HG02943 (cell line): Measurements from ENCODE around the gene NPM1.

ENCODE experiments used
- ATAC-seq: cut with Tn5 transposase; IDR thresholded peaks from one replicate; pipeline ENCODE4 v1.9.1; 2021; ENCODE audit warnings: mild to moderate bottlenecking, low read depth, moderate library complexity; ENCODE audit not compliant: unreplicated experiment

The NPM1 gene

GRCh38 chr5:171425596-171426244 is 38.1 kb downstream of the NPM1 start:
- no peak for ATAC-seq

GRCh38 chr5:171426266-171426665 is 38.6 kb downstream of the NPM1 start:
- no peak for ATAC-seq

GRCh38 chr5:171426680-171427079 is 39.0 kb downstream of the NPM1 start:
- ATAC-seq, result no peak

- no peak for ATAC-seq
Measured at GRCh38 chr5:171427318-171428167, 39.9 kb downstream of the NPM1 start.

- ATAC-seq, result no peak
Measured at GRCh38 chr5:171428168-171428696, 40.6 kb downstream of the NPM1 start.

- ATAC-seq, result no peak
Measured at GRCh38 chr5:171428809-171429542, 41.3 kb downstream of the NPM1 start.

- ATAC-seq, result no peak
Measured at GRCh38 chr5:171429543-171429910, 41.9 kb downstream of the NPM1 start.

GRCh38 chr5:171431251-171431777 is 43.7 kb downstream of the NPM1 start:
- no peak for ATAC-seq

- no peak for ATAC-seq
Measured at GRCh38 chr5:171432076-171432475, 44.4 kb downstream of the NPM1 start.

- no peak for ATAC-seq
Measured at GRCh38 chr5:171432583-171433351, 45.1 kb downstream of the NPM1 start.

- no peak for ATAC-seq
Measured at GRCh38 chr5:171433352-171433698, 45.7 kb downstream of the NPM1 start.

GRCh38 chr5:171433982-171434676 is 46.5 kb downstream of the NPM1 start:
- ATAC-seq, result no peak

GRCh38 chr5:171434874-171435273 is 47.2 kb downstream of the NPM1 start:
- no peak for ATAC-seq

GRCh38 chr5:171435908-171436307 is 48.3 kb downstream of the NPM1 start:
- ATAC-seq, result no peak

- ATAC-seq, result no peak
Measured at GRCh38 chr5:171436804-171437285, 49.2 kb downstream of the NPM1 start.

GRCh38 chr5:171437286-171437821 is 49.7 kb downstream of the NPM1 start:
- ATAC-seq, result no peak

- ATAC-seq, result no peak
Measured at GRCh38 chr5:171438738-171439137, 51.1 kb downstream of the NPM1 start.

GRCh38 chr5:171441246-171441791 is 53.7 kb downstream of the NPM1 start:
- no peak for ATAC-seq
